Measurements from ENCODE around the gene PALM. TPM values are rescaled to one million over a fixed set of nuclear protein-coding genes. Genes with fewer than 3 reads are reported as not detected.
A peak's percentile ranks its signal among the peaks of the same experiment; 100 is the strongest.

The PALM gene
- total and polyA plus RNA-seq, 9 of the 15 experiments (the other 6 are each of a cell fraction or from before 2014, with no cell fraction given), result 0.04 to 6.6 (median 1.7) TPM

- TF ChIP-seq E2F6 (IDR thresholded peaks at IDR 0.05; ENCODE audit: borderline replicate concordance in 1 of 2, extremely low read depth in 1 of 2, insufficient read depth in 1 of 2, insufficient read length in 1 of 2, low read depth in 1 of 2, low read length in 1 of 2, poor library complexity in 1 of 2, severe bottlenecking in 1 of 2), result peak; percentile 68 to 93
- TF ChIP-seq CBFA2T2 (conservative IDR thresholded peaks at IDR 0.05), result peak; percentile 40
- peak; percentile 81 to 84 for TF ChIP-seq NRF1 (conservative IDR thresholded peaks at IDR 0.05 in 1 of 2, IDR thresholded peaks at IDR 0.05 in 1 of 2)
- TF ChIP-seq L3MBTL2 (IDR thresholded peaks at IDR 0.05), result peak; percentile 80; the same call in 1 of the 2 replicates
- peak in 1 of 2 experiments; percentile 45; a peak in 2 of 4 replicates for TF ChIP-seq TEAD1 (CRISPR knock-in tag; IDR thresholded peaks at IDR 0.05)
- TF ChIP-seq CTCFL (IDR thresholded peaks at IDR 0.05; ENCODE audit: borderline replicate concordance, insufficient read depth, low read depth, low read length, poor library complexity, severe bottlenecking), result peak; percentile 98
- no peak for TF ChIP-seq ZNF23 (CRISPR knock-in tag; IDR thresholded peaks at IDR 0.05)
- TF ChIP-seq TBP (optimal IDR thresholded peaks at IDR 0.05; ENCODE audit: low read depth, low read length), result peak; percentile 60
- peak; percentile 67 for TF ChIP-seq POLR2AphosphoS5 (IDR thresholded peaks at IDR 0.05; ENCODE audit: control insufficient read depth, insufficient read depth, low read depth, low read length)
- peak; percentile 90 for TF ChIP-seq SUPT5H (IDR thresholded peaks at IDR 0.05)
- TF ChIP-seq ZNF24 (IDR thresholded peaks at IDR 0.05), result 0 out of 2 replicates have a peak, but pooled peaks have one; percentile 8
- TF ChIP-seq NCOA2 (IDR thresholded peaks at IDR 0.05; ENCODE audit: partially characterized antibody in 2 of 2), result no peak
- TF ChIP-seq MBD2 (IDR thresholded peaks at IDR 0.05; ENCODE audit: borderline replicate concordance, low read depth), result peak; percentile 24; the same call in 1 of the 2 replicates
- TF ChIP-seq ZSCAN29 (IDR thresholded peaks at IDR 0.05), result no peak
- no peak for TF ChIP-seq ZNF197 (CRISPR knock-in tag; IDR thresholded peaks at IDR 0.05; ENCODE audit: low read depth)
- TF ChIP-seq HDAC2 (IDR thresholded peaks at IDR 0.05), result peak; percentile 90
- no peak for TF ChIP-seq RBM25 (IDR thresholded peaks at IDR 0.05; ENCODE audit: low read depth, low read length, severe bottlenecking)
- TF ChIP-seq ZNF316 (IDR thresholded peaks at IDR 0.05), result peak; percentile 11; the same call in 1 of the 2 replicates
- TF ChIP-seq RREB1 (CRISPR knock-in tag; IDR thresholded peaks at IDR 0.05), result peak; percentile 44; the same call in 1 of the 2 replicates
- peak; percentile 70 for TF ChIP-seq SP1 (CRISPR knock-in tag; IDR thresholded peaks at IDR 0.05)
Observed at GRCh38 chr19:680287-681028, 28.3 kb upstream of the PALM start (continued).

All from K562 (cell line).